GM23338 (cell line): Measurements from ENCODE around the gene TMEM30A.

Experiments
- EZH2 ChIP-seq: fragments of 200-600 bp; sonication (generic); IDR thresholded peaks from one replicate; pipeline ENCODE4 v1.8.0; 2017; ENCODE audit warnings: antibody characterized with exemption, mild to moderate bottlenecking, low read depth; ENCODE audit not compliant: unreplicated experiment
- EZH2phosphoT487 ChIP-seq: fragments of 200-600 bp; sonication (generic); IDR thresholded peaks from one replicate; pipeline ENCODE4 v1.8.1; 2018; ENCODE audit warnings: antibody characterized with exemption; ENCODE audit not compliant: unreplicated experiment
- JUNB ChIP-seq: IDR thresholded peaks from one replicate; pipeline ENCODE4 v1.6.1; 2016; ENCODE audit warnings: antibody characterized with exemption; ENCODE audit not compliant: unreplicated experiment
- POLR2AphosphoS5 ChIP-seq: IDR thresholded peaks from 2 replicates; pipeline ENCODE4 v1.6.1; 2016; ENCODE audit warnings: antibody characterized with exemption, low read depth
- REST ChIP-seq: IDR thresholded peaks from one replicate; pipeline ENCODE4 v1.6.1; 2018; ENCODE audit warnings: antibody characterized with exemption; ENCODE audit not compliant: unreplicated experiment
- ZNF114 ChIP-seq: fragments of 250-450 bp; sonication (Bioruptor Pico); IDR thresholded peaks from 2 replicates; pipeline ENCODE4 v1.5.0; 2020; ENCODE audit warnings: mild to moderate bottlenecking, moderate library complexity
- TF ChIP-seq, protein P1 (sequence below), 2 experiments: fragments of 200-600 bp in 1 of 2; sonication (generic) in 1 of 2; conservative IDR thresholded peaks; 2 replicates each; pipeline versions ENCODE4 v1.5.1 to v1.6.1; 2016 to 2017; ENCODE audit warnings: antibody characterized with exemption in 2 of 2, low read depth in 2 of 2, mild to moderate bottlenecking in 2 of 2, moderate library complexity in 1 of 2

- no peak for TF ChIP-seq JUNB
- TF ChIP-seq, protein P1, sequence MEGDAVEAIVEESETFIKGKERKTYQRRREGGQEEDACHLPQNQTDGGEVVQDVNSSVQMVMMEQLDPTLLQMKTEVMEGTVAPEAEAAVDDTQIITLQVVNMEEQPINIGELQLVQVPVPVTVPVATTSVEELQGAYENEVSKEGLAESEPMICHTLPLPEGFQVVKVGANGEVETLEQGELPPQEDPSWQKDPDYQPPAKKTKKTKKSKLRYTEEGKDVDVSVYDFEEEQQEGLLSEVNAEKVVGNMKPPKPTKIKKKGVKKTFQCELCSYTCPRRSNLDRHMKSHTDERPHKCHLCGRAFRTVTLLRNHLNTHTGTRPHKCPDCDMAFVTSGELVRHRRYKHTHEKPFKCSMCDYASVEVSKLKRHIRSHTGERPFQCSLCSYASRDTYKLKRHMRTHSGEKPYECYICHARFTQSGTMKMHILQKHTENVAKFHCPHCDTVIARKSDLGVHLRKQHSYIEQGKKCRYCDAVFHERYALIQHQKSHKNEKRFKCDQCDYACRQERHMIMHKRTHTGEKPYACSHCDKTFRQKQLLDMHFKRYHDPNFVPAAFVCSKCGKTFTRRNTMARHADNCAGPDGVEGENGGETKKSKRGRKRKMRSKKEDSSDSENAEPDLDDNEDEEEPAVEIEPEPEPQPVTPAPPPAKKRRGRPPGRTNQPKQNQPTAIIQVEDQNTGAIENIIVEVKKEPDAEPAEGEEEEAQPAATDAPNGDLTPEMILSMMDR (conservative IDR thresholded peaks at IDR 0.05; ENCODE audit: low read depth in 2 of 2) = peak; percentile 61 to 91
- no peak for TF ChIP-seq EZH2phosphoT487
- no peak for TF ChIP-seq POLR2AphosphoS5
- TF ChIP-seq EZH2 = no peak
- no peak for TF ChIP-seq ZNF114 (CRISPR knock-in tag)
- TF ChIP-seq REST = no peak
Observed at GRCh38 chr6:75266716-75267291, 17.8 kb downstream of the TMEM30A start.
